PC-3 (cell line): ENCODE measurements around the gene AP3S2.

Experiments
- CTCF ChIP-seq: fragments of 300-600 bp; sonication (generic); conservative IDR thresholded peaks from 2 replicates; pipeline ENCODE4 v1.5.1; 2017; ENCODE audit warnings: antibody characterized with exemption, low read depth, mild to moderate bottlenecking, low read length
- EZH2 ChIP-seq: fragments of 300-600 bp; sonication (generic); IDR thresholded peaks from one replicate; pipeline ENCODE4 v1.6.1; 2017; ENCODE audit warnings: antibody characterized with exemption, mild to moderate bottlenecking, low read length; ENCODE audit not compliant: unreplicated experiment

GRCh38 chr15:89801471-89802195 lies 92.2 kb downstream of the AP3S2 start:
- TF ChIP-seq EZH2: no peak
- no peak for TF ChIP-seq CTCF
